HepG2 (cell line): ENCODE data around the gene C1orf116.

Experiments
- ATF2 ChIP-seq: sonication (generic); formaldehyde crosslinking; IDR thresholded peaks from 2 replicates; pipeline ENCODE4 v1.4.0; 2020; ENCODE audit warnings: missing genetic modification reagents
- CTCF ChIP-seq: sonication (generic); formaldehyde crosslinking; IDR thresholded peaks from 2 replicates; pipeline ENCODE4 v1.5.0; 2020; ENCODE audit warnings: mild to moderate bottlenecking, missing genetic modification reagents, moderate library complexity
- ETS1 ChIP-seq: sonication (generic); formaldehyde crosslinking; IDR thresholded peaks from 2 replicates; pipeline ENCODE4 v1.4.0; 2020; ENCODE audit warnings: missing genetic modification reagents
- HCFC1 ChIP-seq: fragments of 150-350 bp; IDR thresholded peaks from 2 replicates; pipeline ENCODE4 v1.6.1; 2014; ENCODE audit warnings: low read depth, low read length
- MYPOP ChIP-seq: sonication (generic); formaldehyde crosslinking; IDR thresholded peaks from 2 replicates; pipeline ENCODE4 v1.8.1; 2023; ENCODE audit warnings: mild to moderate bottlenecking, moderate library complexity, missing genetic modification reagents
- NFIC ChIP-seq: IDR thresholded peaks from 2 replicates; pipeline ENCODE4 v1.6.1; 2012; ENCODE audit warnings: mild to moderate bottlenecking, low read length, inconsistent platforms
- NFYB ChIP-seq: sonication (generic); formaldehyde crosslinking; IDR thresholded peaks from 2 replicates; pipeline ENCODE4 v1.4.0; 2020; ENCODE audit warnings: missing genetic modification reagents
- PHF5A ChIP-seq: IDR thresholded peaks from one replicate; pipeline ENCODE4 v1.6.1; 2018; ENCODE audit warnings: low read depth, missing genetic modification reagents; ENCODE audit not compliant: unreplicated experiment
- SOX13 ChIP-seq, 3 experiments: fragments of 450-650 bp in 1 of 3; sonication (generic) in 1 of 3; formaldehyde crosslinking in 1 of 3; IDR thresholded peaks in 2 of 3; conservative IDR thresholded peaks in 1 of 3; 2 replicates each; pipeline versions ENCODE4 v1.5.0 to v1.6.1; 2016 to 2020; ENCODE audit warnings: antibody characterized with exemption in 1 of 3, mild to moderate bottlenecking in 1 of 3, missing compliant biosample characterization in 1 of 3, missing genetic modification reagents in 1 of 3, moderate library complexity in 1 of 3
- TAF1 ChIP-seq: sonication (generic); formaldehyde crosslinking; IDR thresholded peaks from 2 replicates; pipeline ENCODE4 v1.4.0; 2020; ENCODE audit warnings: missing genetic modification reagents
- THAP11 ChIP-seq: IDR thresholded peaks from 2 replicates; pipeline ENCODE4 v1.6.1; 2016; ENCODE audit warnings: missing biosample characterization, missing genetic modification reagents
- ZBTB21 ChIP-seq: sonication (generic); formaldehyde crosslinking; IDR thresholded peaks from 2 replicates; pipeline ENCODE4 v1.4.0; 2020; ENCODE audit warnings: missing genetic modification reagents
- ZFP36 ChIP-seq: fragments of 150-350 bp; IDR thresholded peaks from 2 replicates; pipeline ENCODE4 v1.6.1; 2018; ENCODE audit warnings: borderline replicate concordance, low read length, low read depth; ENCODE audit not compliant: partially characterized antibody

- TF ChIP-seq ZBTB21 (CRISPR knock-in tag) (no peak), ETS1 (CRISPR knock-in tag) (no peak), CTCF (CRISPR knock-in tag) (no peak), NFIC (no peak), SOX13 (IDR thresholded peaks at IDR 0.05) (no peak), SOX13 (CRISPR knock-in tag; conservative IDR thresholded peaks at IDR 0.05 in 1 of 2, IDR thresholded peaks at IDR 0.05 in 1 of 2) (no peak), HCFC1 (no peak), PHF5A (CRISPR knock-in tag) (no peak), ATF2 (CRISPR knock-in tag) (no peak), ZFP36 (no peak), THAP11 (no peak), MYPOP (CRISPR knock-in tag) (no peak), TAF1 (CRISPR knock-in tag) (no peak), NFYB (CRISPR knock-in tag) (no peak)
These were observed 7.0 kb upstream of the C1orf116 start for GRCh38 chr1:207039380-207040180.
